Inferior parietal cortex (tissue), 1 donor: ENCODE measurements around the gene GATB.

Experiments
- DNase-seq: peaks from one replicate; pipeline ENCODE4 v3.0.0-alpha.2; 2016; ENCODE audit errors: extremely low spot score

Gene GATB

DNA sequence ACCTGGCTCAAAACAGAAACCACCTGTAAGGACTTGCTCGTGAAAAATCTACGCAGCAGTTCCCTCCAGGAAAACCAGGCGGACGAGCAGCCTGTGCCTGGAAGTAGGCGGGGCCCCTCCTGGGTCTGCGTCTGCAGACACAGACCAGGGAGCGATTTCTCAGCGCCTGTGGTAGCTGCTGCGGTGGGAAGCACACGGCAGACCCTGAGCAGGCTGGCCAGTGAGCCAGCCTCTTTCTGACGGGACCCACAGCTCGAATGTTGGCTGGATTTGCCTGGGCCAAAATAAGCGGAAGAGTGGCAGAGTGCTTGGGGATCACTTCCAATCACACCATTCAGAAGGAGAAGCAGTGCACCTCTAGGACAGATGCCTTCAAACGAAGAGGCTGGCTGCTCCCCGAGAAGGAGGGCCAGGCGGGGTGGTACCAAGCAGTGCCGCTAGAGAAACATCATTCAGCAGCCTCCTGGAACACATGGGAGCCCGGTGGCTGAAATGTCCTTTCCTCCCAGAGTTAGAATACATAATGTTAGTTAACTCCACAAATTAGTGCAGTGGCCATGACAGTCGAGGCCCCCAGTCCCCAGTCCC is 85.9 kb downstream of the GATB start:
- DNase-seq: no peak

DNA sequence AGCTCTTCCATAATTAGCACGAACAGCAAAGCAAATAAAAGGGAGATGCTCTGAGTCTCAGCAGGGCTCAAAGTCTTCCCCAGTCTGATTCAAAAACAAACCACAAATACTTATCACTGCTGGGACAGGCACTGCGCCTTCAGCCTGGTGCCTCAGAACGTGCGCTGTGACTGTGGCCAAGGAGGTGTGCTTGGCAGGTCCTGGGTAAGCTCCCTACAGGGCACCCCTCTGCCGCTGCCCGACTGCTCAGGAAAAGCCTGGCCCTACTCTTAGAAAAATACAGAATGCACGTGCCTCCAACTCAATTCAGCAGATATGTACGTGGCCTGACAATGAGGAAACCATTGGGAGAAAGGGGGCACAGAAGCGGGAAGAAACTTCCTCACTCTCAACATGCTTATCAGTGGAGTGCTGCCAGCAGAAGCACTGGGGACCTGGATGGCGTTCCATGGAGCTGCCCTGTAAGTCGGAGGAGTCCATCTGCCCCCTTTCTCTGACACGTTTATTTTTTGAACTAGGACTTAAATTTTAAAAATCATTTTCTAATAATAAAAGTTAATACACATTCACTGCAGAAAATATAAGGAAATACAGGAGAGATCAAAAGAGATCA is 86.8 kb downstream of the GATB start:
- no peak for DNase-seq

DNA sequence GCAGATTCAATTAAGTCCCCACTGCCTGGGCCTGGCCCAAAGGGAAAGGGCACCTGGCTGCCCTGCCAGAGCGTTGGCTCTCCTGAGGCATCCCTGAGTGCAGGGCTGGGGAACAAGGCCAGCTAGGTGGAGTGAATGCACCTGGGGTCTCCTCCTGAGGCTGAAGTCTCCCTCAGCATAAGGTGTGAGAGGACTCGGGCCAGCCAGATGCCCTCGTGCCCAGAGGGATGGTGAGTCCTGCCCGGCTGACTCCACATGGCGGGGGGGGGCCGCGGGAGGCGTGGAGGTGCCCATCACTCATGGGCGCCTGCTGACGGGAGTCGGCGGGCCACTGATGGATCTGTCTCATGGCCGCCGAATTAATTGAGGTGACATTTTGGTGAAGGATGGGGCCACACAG is 87.8 kb downstream of the GATB start:
- DNase-seq: no peak

DNA sequence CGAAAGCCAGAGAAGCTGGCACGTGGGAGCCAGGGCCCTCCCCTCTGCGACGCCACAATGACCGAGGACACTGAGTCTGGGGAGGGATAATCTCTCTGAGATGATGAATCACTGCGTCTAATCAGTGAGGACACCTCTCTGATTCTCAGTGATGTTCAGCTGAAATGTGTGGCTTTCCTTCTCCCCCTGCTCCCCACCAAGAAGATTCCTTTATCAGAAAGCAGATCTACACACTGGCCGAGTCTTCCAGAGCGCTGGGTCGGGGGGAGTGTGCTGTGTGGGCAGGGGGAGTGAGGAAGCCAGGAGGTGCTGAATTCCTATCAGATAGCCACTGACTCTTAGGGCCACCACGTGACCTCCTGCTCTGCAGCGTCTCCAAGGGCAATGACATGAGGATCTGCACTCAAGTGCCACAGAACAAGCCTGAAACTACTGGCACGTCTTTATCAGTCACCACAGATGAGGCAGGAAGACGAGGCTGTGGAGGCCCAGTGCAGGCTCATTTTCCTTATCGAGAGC is 89.2 kb downstream of the GATB start:
- no peak for DNase-seq

DNA sequence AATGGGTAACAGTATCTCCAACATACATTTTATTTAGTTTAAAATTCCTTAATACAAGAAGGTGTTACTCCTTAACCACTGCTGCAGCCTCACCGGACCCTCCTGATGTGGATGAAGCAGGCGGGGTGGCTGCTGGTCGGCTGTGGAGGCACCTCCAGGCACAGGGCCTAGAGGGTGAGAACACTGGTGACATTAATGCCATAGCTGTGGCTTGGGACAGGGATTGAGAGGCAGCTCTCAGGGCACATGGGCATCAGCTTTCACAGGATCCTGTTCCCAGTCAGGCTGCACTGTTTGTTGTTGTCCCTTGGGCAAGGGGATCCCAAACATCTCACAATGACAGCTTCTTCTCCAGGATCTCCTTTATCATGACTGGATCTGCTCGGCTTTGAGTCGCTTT is 90.0 kb downstream of the GATB start:
- no peak for DNase-seq

DNA sequence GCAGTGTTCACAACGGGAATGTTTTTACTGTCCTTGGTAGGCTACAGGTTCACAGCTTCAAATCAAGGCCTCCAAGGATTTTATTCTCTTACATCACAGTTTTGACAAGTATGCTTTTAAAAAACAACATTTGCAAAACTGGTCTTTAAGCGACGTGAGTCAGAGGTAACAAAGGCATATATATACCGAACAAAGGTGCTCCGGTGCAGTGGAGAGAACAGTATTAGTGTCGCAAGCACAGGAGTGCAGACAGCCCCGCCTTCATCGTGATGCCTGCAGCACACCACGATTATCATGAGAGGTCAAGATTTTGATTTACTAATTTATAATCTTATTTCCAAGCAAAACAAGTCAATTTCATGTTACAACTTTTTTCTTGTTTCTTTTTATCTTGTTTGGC is 90.8 kb downstream of the GATB start:
- no peak for DNase-seq

DNA sequence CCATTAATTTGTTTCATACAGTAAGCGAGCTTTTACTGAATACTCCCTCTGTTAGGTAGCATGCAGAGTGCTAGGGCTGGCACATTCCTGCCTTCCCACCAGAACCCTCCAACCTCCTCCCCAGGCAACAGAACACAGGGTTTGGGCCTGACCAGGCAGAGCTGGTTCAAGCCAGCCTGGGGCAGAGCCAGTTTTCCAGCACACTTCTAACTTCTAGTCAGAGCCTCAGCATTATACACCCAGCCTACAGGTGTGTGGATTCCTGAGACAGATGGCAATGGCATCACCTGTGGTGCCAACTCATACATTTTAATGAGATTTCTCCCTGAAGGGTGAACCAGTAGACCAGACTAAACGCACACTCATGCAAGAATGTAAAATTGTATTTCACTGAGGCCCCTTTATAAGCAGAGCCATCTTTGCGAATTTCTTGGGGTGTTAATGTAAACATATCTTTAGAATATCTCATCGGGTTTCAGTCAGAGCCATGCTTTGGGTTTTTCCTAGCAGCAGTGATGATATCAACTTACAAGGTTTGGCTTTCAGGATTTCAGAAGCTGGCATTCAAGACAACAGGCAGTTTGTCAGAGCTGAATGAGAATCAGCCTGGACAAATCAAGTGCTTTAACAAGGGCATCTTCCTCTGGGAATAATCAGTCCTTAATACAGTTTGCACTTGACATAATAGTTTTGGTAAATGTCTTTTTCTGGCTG is 92.0 kb downstream of the GATB start:
- DNase-seq: no peak

DNA sequence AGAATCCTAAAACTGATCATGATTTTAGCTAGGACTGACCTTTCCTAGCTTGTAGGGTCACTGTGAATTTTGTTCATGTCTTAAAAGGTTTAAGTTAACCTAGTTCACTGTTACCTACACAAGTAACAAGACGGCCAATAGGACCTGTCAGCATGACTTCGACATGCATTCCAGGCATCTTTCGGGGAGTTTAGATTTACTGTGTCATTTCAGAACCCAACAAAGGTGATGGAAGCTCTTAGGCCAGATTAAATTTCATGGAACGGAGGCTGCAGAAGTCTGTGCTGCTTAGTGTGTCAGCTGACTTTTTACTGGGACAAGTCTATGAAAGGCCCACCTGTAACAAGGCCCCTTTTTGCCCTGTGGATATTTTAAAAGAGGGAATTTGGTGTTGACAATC is 93.1 kb downstream of the GATB start:
- DNase-seq: no peak

DNA sequence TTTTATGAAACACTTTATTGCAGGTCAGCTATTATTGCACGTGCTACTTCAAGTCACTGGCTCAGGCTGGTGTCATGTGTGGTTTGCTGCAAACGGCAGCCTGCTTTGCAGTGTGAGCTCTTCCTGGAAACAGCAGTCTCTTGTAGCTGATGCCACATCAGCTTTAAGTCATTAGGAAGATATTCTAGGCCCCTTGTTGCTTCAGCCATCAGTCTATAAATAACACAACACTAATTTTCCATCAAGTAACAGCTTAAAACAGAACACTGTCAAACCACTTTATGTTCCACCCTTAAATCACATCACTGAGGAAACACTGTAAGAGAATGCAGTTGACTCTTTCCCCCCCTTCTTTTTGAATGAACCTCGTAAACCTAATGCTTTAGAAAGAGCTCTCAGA is 93.8 kb downstream of the GATB start:
- no peak for DNase-seq

DNA sequence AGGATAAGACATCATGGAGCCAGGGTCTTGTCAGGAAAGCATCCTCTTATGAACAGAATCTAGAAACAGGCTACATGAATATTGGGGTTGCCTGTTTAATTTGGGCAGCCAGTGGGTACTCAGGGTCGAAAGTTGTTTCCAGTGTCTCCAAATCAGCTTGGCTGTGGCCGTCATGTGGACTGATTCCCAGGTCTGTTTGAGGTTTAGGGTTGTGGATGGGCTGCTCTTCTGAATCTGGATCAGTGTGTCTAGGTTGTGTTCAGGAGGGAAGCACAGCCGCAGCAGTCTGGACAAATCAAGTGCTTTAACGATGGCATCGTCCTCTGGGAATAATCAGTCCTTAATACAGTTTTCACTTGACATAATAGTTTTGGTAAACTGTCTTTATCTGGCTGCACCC is 94.3 kb downstream of the GATB start:
- DNase-seq: no peak

DNA sequence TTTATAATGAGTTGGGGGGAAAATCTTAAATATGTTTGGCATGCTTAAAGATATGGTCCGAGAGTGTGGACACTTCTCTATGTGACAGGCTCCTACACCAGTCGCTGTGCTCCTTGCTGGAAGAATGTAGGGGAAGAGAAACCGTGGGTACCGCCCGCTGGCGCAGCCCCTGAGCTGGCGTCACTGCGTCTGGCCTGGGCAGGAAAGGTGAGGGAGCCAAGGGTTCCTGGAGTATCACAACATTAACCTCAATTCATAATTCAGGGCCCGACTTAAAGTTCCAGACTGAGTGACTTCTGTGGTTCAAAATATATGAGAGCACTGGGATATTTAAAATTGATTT is 95.1 kb downstream of the GATB start:
- DNase-seq: no peak

DNA sequence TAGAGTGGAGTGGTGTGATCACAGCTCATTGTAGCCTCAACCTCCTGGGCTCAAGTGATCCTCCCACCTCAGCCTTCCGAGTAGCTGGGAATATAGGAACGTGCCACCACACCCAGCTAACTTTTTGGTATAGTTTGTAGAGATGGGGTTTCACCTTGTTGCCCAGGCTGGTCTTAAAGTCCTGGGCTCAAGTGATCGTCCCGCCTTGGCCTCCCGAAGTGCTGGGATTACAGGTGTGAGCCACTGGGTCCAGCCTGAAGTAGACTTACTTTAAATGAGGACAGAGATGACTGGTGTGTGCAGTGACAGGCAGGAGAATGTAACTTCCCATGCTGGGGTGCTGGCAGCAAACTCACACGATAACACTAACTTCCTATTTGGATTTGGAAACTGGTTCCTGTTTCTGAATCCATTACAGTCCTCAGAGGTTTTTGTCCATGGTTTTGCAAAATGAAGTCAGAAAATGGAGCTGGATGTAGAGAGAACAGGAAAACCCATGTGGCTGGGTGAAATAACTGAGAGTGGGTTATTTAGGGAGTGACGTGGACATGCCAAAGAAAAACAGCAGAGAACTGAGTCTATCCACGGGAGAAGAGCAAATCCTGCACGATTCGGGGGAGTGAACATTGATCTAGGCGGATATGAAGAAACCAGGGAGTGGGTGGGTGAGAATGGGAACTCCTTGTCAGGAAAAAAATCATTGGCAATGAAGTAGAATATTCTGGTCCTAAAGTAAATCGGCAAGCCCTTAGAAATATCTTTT is 95.6 kb downstream of the GATB start:
- DNase-seq: no peak

DNA sequence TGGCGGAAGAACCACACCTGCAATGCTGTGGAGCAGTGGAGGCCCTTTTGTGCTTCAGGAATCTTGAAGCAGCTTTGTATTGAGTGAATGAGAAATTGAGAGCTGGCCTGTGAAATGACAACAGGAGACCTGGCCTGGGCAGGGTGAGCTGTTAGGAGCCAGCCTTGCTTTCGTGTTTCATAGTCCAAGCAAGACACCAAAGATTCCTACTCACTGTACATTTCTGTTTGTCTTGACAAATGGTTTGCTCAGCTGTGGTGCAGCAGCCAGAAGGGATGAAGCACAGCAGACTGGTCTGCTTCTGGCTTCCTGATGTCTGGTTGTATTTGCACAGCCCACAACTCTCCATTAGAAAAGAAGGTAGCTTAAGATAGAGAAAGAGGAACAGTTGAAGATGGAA is 96.5 kb downstream of the GATB start:
- DNase-seq: no peak

DNA sequence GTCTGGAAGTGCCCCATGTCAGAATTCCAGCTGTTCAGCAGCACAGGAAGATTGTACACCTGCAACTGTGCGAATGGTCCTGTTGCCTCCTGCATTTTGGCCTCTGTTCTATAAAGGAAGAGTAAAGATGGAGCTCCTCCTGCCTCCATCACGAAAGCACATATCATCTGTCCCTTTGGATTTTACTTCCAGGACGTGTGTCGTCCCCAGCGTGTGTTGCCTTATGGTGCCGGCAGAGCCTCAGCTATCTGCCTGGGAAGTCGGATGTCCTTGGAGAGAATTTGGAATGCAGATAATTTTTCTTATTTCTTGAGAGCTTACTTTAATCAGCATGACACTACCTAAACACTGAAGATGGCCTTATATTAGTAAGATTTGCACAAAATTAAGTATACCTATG is 97.7 kb downstream of the GATB start:
- DNase-seq: no peak

DNA sequence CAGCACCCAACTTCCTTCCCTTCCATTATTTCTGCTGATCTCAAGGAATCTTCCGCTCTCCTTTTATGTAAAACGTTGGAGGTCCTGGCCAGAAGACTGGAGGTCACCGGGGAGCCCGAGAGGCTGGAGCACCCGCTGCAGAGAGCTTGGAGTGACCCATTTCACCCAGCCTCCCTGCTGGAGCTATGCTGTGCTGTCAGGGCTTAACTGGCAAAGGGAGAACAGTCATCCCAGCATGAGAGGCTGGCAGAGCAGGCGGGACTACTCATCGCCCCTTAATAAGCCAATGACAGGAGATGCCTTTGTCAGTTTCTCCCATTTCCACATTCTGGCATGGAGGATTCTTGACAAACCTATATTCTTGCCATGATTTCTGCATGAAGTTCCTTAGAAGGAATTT is 98.9 kb downstream of the GATB start:
- no peak for DNase-seq

DNA sequence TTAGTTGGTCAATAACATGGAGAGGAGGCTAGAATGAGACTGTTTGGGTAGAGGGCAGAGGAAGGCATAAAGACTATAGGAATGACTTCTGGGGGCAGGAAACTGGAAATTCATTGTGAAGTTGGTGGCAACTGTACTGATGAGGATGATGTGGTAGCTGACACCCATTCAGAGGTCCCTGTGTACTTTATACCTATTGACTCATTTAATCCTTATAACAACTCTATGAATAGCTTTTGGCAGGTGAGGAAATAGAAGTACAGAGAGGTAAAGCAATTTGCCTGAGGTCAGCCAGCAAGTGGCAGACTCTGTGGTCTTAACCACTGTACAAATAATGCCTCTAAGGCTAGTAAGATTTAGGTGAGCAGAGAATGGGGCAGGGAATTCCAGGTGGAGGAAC is 100.1 kb downstream of the GATB start:
- no peak for DNase-seq

DNA sequence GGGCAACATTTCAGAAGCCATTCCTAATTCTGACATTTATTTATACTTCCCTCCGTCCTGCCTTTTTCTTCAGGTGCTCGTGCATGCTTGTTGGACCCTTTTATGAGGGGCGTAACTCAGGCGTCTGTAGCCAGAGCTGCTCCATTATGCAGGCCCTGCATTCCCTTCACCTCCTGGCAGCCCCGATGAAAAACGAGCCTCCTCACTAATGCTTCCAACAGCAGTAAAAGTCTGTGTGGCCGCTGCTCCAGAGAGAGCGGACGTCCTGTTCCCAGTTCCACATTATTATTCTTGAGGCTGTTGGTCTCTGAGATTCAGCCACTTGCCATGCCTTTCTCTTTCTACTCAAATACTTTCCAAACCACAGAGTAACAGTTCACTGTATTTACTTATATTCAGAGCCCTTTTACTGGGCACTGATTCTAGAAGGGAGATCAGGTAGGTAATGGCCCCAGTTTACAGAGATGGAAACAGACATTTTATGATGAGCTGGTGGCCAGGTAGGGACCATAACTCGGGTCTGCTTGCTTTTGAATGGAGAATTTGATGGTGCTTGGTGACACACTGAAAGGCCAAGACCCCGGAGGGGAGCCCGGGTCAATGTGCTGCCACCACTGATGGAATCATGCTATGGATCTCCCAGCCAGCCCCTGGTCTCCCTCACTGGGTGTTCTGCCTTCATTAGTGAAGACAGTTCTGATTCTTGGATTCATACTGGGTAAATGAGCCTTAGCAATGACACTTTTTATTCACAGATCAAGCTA is 101.0 kb downstream of the GATB start:
- DNase-seq: no peak

DNA sequence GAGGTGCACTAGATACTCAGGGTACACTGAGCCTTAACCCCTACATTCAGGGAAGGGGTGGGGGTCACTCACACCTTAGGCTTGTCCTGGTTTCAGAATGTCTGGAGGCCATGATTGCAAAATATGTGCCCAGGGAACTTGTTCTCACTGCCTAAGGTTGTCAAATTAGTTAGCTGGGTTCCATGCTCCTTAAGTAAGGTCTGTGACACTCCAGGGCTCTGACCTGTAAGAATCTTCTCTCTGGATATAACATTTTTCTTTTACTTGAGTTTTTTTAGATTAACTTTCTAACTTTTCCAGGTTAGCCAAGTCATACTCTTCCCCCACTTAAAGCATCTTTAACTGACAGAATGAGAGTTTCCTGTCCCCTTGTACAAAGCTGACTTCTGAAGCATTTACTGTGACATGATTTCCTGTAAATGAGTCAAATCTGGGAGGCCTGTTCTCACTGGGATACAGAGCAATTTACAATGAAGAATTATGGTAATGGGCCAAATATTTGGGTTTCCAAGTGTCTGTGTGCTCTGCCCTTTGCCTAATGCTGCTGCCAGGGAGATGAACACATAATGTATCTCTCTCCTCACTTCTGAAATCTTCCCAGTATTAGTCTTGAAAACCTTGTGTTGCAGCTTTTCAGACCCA is 101.7 kb downstream of the GATB start:
- DNase-seq: no peak

DNA sequence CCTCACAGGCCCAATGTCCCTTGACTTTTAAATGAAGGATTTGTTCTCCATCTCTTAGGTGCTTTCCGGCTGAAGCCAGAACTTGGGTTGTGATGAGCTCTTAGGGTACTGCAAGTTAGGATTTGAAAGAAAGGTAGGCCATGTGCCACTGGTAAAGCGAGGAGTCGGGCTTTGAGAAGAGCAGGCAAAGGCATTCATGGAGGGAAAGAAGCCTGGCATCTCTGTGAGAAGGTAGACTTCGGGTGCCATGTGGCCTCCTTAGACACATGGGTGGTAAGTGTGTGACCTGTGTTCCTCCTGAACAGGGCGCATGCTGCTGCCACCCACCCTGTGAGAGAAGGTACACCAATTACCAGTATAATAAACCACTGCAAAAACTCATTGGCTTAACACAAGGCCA is 102.9 kb downstream of the GATB start:
- DNase-seq: no peak

DNA sequence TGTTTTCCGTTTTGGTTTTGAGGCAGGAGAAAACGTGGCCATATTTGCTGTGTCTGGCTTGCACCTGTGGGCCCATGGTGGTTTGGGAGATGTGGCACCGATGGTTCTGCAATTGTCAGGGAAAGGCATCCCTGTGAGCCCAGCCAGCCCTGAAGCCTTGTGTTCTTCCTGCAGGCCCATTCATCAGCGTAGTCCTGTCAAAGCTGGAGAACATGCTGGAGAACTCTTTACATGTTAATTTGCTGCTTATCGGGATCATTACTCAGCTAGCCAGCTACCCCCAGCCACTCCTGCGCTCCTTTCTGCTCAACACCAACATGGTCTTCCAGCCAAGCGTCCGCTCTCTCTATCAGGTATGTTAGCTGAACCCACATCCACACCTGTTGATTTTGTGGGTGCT is 104.7 kb downstream of the GATB start:
- no peak for DNase-seq

DNA sequence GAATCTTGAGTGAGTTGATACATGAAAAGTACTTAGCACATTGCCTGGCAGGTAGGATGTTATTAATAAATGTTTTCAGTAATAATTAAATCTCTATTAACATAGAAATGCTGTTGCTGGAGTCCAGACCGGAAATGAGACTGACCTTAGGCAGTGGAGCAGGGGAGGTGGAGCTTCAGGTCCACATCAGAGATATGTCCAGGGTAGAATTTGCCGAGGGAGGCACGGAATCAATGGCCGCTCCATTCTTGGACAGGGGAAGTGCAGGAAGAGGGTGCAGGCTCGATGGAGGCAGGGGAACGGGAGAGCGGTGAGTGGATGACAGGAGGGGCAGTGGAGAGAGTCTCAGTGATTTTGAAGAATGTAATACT is 107.3 kb downstream of the GATB start:
- no peak for DNase-seq
